GM12873 (cell line): ENCODE measurements around the gene WARS2.

Experiments used
- CTCF ChIP-seq: IDR thresholded peaks from 2 replicates; pipeline ENCODE4 v1.5.1; 2012; ENCODE audit warnings: low read depth, mild to moderate bottlenecking, moderate library complexity, low read length, control low read depth; ENCODE audit not compliant: insufficient read depth; ENCODE audit errors: missing control alignments

WARS2 gene

GRCh38 chr1:119140177-119141019 lies at the start of gene WARS2:
Gene WARS2, minus strand, starts transcription at chr1:119140653. Its CDS starts 9 bp downstream, at chr1:119140644.
- TF ChIP-seq CTCF: no peak

- TF ChIP-seq CTCF: no peak
Observed at GRCh38 chr1:119188926-119189325, 48.5 kb upstream of the WARS2 start.

GRCh38 chr1:119187416-119187815 lies 47.0 kb upstream of the WARS2 start:
- no peak for TF ChIP-seq CTCF

- TF ChIP-seq CTCF: no peak
Observed at GRCh38 chr1:119186471-119186870, 46.0 kb upstream of the WARS2 start.

- TF ChIP-seq CTCF: no peak
Observed at GRCh38 chr1:119184972-119185371, 44.5 kb upstream of the WARS2 start.

- TF ChIP-seq CTCF: no peak
Observed at GRCh38 chr1:119181218-119181617, 40.8 kb upstream of the WARS2 start.

GRCh38 chr1:119179051-119179450 lies 38.6 kb upstream of the WARS2 start:
- no peak for TF ChIP-seq CTCF
